DMS 273 (cell line): ENCODE measurements around the gene NFKBIZ.
"Not testable (repeated sequence)": the region's sequence is repeated elsewhere in the genome, so short reads cannot be mapped to it uniquely, and the experiment has no call there.

Experiments
- DNase-seq: peaks from one replicate; lab custom pipeline; 2025; ENCODE audit not compliant: unreplicated experiment; lab: John Stamatoyannopoulos, UW

Gene NFKBIZ

GRCh38 chr3:101850246-101851051 is 1.1 kb downstream of the NFKBIZ start:
- peak; percentile 50 for DNase-seq

GRCh38 chr3:101851072-101851770 is 1.9 kb downstream of the NFKBIZ start:
- DNase-seq = no peak

GRCh38 chr3:101851850-101852714 is 2.8 kb downstream of the NFKBIZ start:
- no peak for DNase-seq

- DNase-seq = no peak
These were observed 3.9 kb downstream of the NFKBIZ start for GRCh38 chr3:101852983-101853840.

- no peak for DNase-seq
These were observed 4.7 kb downstream of the NFKBIZ start for GRCh38 chr3:101853982-101854381.

GRCh38 chr3:101854608-101855304 is 5.4 kb downstream of the NFKBIZ start:
- DNase-seq = no peak

- DNase-seq = no peak
These were observed 8.0 kb downstream of the NFKBIZ start for GRCh38 chr3:101857301-101857741.

- no peak for DNase-seq
These were observed 9.2 kb downstream of the NFKBIZ start for GRCh38 chr3:101858464-101859030.

GRCh38 chr3:101859882-101860448 is 10.7 kb downstream of the NFKBIZ start:
- DNase-seq = no peak

- no peak for DNase-seq
These were observed 12.0 kb downstream of the NFKBIZ start for GRCh38 chr3:101861212-101861788.

GRCh38 chr3:101861789-101862415 is 12.6 kb downstream of the NFKBIZ start:
- no peak for DNase-seq

GRCh38 chr3:101862416-101863165 is 13.3 kb downstream of the NFKBIZ start:
- no peak for DNase-seq

GRCh38 chr3:101864926-101865325 is 15.6 kb downstream of the NFKBIZ start:
- not testable (repeated sequence) for DNase-seq

GRCh38 chr3:101865751-101866509 is 16.6 kb downstream of the NFKBIZ start:
- DNase-seq = no peak

- no peak for DNase-seq
These were observed 18.2 kb downstream of the NFKBIZ start for GRCh38 chr3:101867511-101867910.

GRCh38 chr3:101867996-101868395 is 18.7 kb downstream of the NFKBIZ start:
- no peak for DNase-seq
